ENCODE results near the gene TMEM187. TPM values are rescaled to one million over a fixed set of nuclear protein-coding genes. Genes with fewer than 3 reads are reported as not detected.

Gene TMEM187
- total and polyA plus RNA-seq, 4 donors, result 1.8 to 11.4 (median 5.9) TPM

GRCh38 chrX:153958605-153959004, 13.9 kb upstream of the TMEM187 start:
- H3K9ac ChIP-seq (ENCODE audit: insufficient read depth in 1 of 2, low read length in 2 of 2), result no peak overlapping the region
- H3K9me3 ChIP-seq (ENCODE audit: control insufficient read depth in 4 of 4, insufficient read depth in 3 of 4, low read length in 3 of 4), result peaks cover 0 to 5% (median 0%) of the 10 kb centered on the region in 4 donors
- H3K27ac ChIP-seq (ENCODE audit: low read depth in 1 of 2, low read length in 1 of 2), result no peak overlapping the region
- 94 to 96% methylated on average over 4 to 14 of the region's 14 CpGs for WGBS, 2 donors
- no peak overlapping the region for H3K4me3 ChIP-seq
- no peaks in the 10 kb centered on the region for H3K27me3 ChIP-seq (ENCODE audit: control insufficient read depth in 3 of 3, insufficient read depth in 3 of 3, low read length in 2 of 3)
- DNase-seq (no peak), ATAC-seq (ENCODE audit: insufficient read depth, low FRiP score) (no peak)
- peaks cover 19 to 87% (median 48%) of the 10 kb centered on the region in 4 donors for H3K36me3 ChIP-seq (ENCODE audit: control insufficient read depth in 4 of 4, insufficient read depth in 4 of 4, low read length in 4 of 4)
- TF ChIP-seq CTCF (IDR thresholded peaks at IDR 0.05; ENCODE audit: control extremely low read depth, extremely low read depth), result no peak
- H3K4me1 ChIP-seq (ENCODE audit: control insufficient read depth in 5 of 5, insufficient read depth in 5 of 5, low read length in 5 of 5), result no peaks in the 10 kb centered on the region

- Histone ChIP-seq H3K27ac (ENCODE audit: low read depth in 1 of 2, low read length in 1 of 2) (no peak overlapping the region), H3K27me3 (ENCODE audit: control insufficient read depth in 3 of 3, insufficient read depth in 3 of 3, low read length in 2 of 3) (no peaks in the 10 kb centered on the region), H3K36me3 (ENCODE audit: control insufficient read depth in 4 of 4, insufficient read depth in 4 of 4, low read length in 4 of 4) (peaks cover 19 to 78% (median 48%) of the 10 kb centered on the region in 4 donors), H3K4me1 (ENCODE audit: control insufficient read depth in 5 of 5, insufficient read depth in 5 of 5, low read length in 5 of 5) (no peaks in the 10 kb centered on the region), H3K9me3 (ENCODE audit: control insufficient read depth in 4 of 4, insufficient read depth in 3 of 4, low read length in 3 of 4) (peaks cover 0 to 5% (median 0%) of the 10 kb centered on the region in 4 donors), H3K9ac (ENCODE audit: insufficient read depth in 1 of 2, low read length in 2 of 2) (no peak overlapping the region), H3K4me3 (no peak overlapping the region)
- TF ChIP-seq CTCF (IDR thresholded peaks at IDR 0.05; ENCODE audit: control extremely low read depth, extremely low read depth), result no peak
- 95 to 97% methylated on average over 11 to 15 of the region's 15 CpGs for WGBS, 2 donors
- no peak for DNase-seq
- ATAC-seq (ENCODE audit: insufficient read depth, low FRiP score), result no peak
Measured at GRCh38 chrX:153959649-153960048, 12.9 kb upstream of the TMEM187 start.

GRCh38 chrX:153960077-153960476, 12.5 kb upstream of the TMEM187 start:
- TF ChIP-seq CTCF (IDR thresholded peaks at IDR 0.05; ENCODE audit: control extremely low read depth, extremely low read depth), result no peak
- peaks cover 0 to 5% (median 0%) of the 10 kb centered on the region in 4 donors for H3K9me3 ChIP-seq (ENCODE audit: control insufficient read depth in 4 of 4, insufficient read depth in 3 of 4, low read length in 3 of 4)
- DNase-seq (no peak), ATAC-seq (ENCODE audit: insufficient read depth, low FRiP score) (no peak)
- no peak overlapping the region for H3K9ac ChIP-seq (ENCODE audit: insufficient read depth in 1 of 2, low read length in 2 of 2)
- no peak overlapping the region for H3K4me3 ChIP-seq
- H3K36me3 ChIP-seq (ENCODE audit: control insufficient read depth in 4 of 4, insufficient read depth in 4 of 4, low read length in 4 of 4), result peaks cover 19 to 74% (median 46%) of the 10 kb centered on the region in 4 donors
- WGBS, 2 donors, result 96 to 97% methylated on average over 13 to 16 of the region's 16 CpGs
- no peak overlapping the region for H3K27ac ChIP-seq (ENCODE audit: low read depth in 1 of 2, low read length in 1 of 2)
- H3K27me3 ChIP-seq (ENCODE audit: control insufficient read depth in 3 of 3, insufficient read depth in 3 of 3, low read length in 2 of 3), result no peaks in the 10 kb centered on the region
- no peaks in the 10 kb centered on the region for H3K4me1 ChIP-seq (ENCODE audit: control insufficient read depth in 5 of 5, insufficient read depth in 5 of 5, low read length in 5 of 5)

GRCh38 chrX:153960786-153961185, 11.8 kb upstream of the TMEM187 start:
- no peaks in the 10 kb centered on the region for H3K4me1 ChIP-seq (ENCODE audit: control insufficient read depth in 5 of 5, insufficient read depth in 5 of 5, low read length in 5 of 5)
- ATAC-seq (ENCODE audit: insufficient read depth, low FRiP score) (no peak), DNase-seq (no peak)
- H3K9ac ChIP-seq (ENCODE audit: insufficient read depth in 1 of 2, low read length in 2 of 2), result no peak overlapping the region
- 94 to 96% methylated on average over 22 of the region's 22 CpGs for WGBS, 2 donors
- TF ChIP-seq CTCF (IDR thresholded peaks at IDR 0.05; ENCODE audit: control extremely low read depth, extremely low read depth), result no peak
- peaks cover 19 to 67% (median 39%) of the 10 kb centered on the region in 4 donors for H3K36me3 ChIP-seq (ENCODE audit: control insufficient read depth in 4 of 4, insufficient read depth in 4 of 4, low read length in 4 of 4)
- H3K27ac ChIP-seq (ENCODE audit: low read depth in 1 of 2, low read length in 1 of 2), result no peak overlapping the region
- no peaks in the 10 kb centered on the region for H3K27me3 ChIP-seq (ENCODE audit: control insufficient read depth in 3 of 3, insufficient read depth in 3 of 3, low read length in 2 of 3)
- peaks cover 0 to 5% (median 0%) of the 10 kb centered on the region in 4 donors for H3K9me3 ChIP-seq (ENCODE audit: control insufficient read depth in 4 of 4, insufficient read depth in 3 of 4, low read length in 3 of 4)
- no peak overlapping the region for H3K4me3 ChIP-seq

Data from lung (tissue), 12 donors.